GM18951 (cell line): ENCODE data around the gene OR11G2.
"Not testable (repeated sequence)": the region's sequence is repeated elsewhere in the genome, so short reads cannot be mapped to it uniquely, and the experiment has no call there.

Experiments used
- POLR2A ChIP-seq: IDR thresholded peaks from 4 replicates; pipeline ENCODE4 v1.6.1; 2011; ENCODE audit warnings: mild to moderate bottlenecking; ENCODE audit not compliant: insufficient read length, insufficient read depth; ENCODE audit errors: extremely low read depth
- in situ Hi-C: fragments of 300-500 bp; cut with MboI; formaldehyde crosslinking; loops from one replicate; pipeline ENCODE4 v1.12.0; 2022; ENCODE audit warnings: low sequenced_read_pairs, mixed read lengths, inconsistent platforms; ENCODE audit not compliant: unreplicated experiment

OR11G2 gene, protein sequence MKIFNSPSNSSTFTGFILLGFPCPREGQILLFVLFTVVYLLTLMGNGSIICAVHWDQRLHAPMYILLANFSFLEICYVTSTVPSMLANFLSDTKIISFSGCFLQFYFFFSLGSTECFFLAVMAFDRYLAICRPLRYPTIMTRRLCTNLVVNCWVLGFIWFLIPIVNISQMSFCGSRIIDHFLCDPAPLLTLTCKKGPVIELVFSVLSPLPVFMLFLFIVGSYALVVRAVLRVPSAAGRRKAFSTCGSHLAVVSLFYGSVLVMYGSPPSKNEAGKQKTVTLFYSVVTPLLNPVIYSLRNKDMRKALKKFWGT

DNA sequence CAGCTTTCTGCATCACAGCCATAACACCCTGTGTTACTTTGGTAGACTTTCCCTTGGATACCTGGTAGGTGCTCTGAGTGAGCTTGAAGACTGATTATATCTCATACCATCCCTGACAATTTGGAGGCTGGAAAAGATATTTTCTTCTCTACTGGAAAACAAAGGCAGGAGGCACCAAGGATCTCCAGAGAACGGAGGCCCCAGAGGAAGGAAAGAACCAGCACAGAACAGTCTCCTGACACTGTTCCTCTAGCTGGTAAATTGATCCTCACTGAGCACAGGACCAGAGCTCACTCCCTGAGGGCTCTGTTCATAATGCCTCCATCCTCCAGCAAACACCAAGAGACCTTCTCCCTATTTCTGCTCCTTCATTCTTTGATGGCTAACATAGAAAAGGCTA is at the start of gene OR11G2:
Gene OR11G2 (plus strand): TSS at position 301 of the 400 bp plus-strand sequence. CDS start 6,542 bp downstream, outside the sequence.
- no peak for TF ChIP-seq POLR2A
- in situ Hi-C loops = no loop called here

DNA sequence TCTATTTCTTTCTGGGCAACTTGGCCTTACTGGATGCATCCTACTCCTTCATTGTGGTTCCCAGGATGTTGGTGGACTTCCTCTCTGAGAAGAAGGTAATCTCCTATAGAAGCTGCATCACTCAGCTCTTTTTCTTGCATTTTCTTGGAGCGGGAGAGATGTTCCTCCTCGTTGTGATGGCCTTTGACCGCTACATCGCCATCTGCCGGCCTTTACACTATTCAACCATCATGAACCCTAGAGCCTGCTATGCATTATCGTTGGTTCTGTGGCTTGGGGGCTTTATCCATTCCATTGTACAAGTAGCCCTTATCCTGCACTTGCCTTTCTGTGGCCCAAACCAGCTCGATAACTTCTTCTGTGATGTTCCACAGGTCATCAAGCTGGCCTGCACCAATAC is 46.8 kb upstream of the OR11G2 start:
- in situ Hi-C loops = no loop called here
- no peak for TF ChIP-seq POLR2A

DNA sequence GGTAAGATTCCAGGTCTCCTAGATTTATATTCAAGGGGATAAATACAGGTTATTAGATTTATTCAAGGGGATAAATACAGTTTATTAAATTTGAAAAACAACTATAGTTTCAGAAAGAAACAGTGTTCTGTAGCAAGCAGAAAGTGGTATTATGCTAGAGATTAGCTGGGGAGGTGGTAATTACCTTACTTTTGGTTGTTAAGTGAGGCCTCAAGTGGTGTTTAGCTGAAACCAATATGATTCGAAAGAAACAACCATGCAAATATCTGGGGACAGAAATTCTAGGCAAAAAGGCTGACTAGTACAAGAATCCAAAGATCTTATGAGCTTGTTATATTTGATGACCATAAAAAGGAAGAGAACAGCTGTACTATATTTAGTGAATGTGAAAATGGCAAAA is 45.9 kb upstream of the OR11G2 start:
- in situ Hi-C loops = no loop called here
- TF ChIP-seq POLR2A = no peak

DNA sequence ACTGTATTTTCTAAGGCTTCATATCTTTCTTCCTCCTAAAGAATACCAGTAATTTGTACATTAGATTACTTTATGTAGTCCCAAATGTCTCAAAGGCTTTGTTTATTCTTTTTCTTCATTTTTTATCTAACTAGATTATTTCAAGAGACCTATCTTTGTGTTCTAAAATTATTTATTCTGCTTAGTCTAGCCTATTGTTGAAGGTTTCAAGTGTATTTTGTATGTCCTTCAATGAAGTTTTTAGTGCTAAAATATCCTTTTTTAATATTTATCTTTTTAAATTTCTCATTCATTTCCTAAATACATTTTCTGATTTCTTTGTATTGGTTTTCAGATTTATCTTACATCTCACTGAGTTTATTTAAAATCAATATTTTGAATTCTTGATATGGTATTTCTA is 26.2 kb upstream of the OR11G2 start:
- TF ChIP-seq POLR2A = no peak
- in situ Hi-C loops = no loop called here

DNA sequence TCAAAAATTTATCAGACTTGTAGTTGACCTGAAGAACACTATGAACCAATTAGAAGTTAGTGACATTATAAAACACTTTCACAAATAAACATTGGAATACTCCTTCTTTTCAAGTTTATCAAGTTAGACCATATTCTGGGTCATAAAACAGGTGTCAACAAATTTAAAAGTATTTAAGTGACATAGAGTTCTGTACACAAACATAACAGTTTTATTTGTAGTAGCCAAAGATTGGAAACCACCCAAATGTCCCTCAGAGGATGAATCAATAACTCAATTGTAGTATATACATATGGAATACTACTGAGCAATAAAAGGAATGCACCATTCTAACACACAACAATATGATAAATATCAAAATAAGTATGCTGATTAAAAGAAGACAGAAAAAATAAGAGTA is 23.6 kb upstream of the OR11G2 start:
- in situ Hi-C loops = no loop called here
- TF ChIP-seq POLR2A = no peak

DNA sequence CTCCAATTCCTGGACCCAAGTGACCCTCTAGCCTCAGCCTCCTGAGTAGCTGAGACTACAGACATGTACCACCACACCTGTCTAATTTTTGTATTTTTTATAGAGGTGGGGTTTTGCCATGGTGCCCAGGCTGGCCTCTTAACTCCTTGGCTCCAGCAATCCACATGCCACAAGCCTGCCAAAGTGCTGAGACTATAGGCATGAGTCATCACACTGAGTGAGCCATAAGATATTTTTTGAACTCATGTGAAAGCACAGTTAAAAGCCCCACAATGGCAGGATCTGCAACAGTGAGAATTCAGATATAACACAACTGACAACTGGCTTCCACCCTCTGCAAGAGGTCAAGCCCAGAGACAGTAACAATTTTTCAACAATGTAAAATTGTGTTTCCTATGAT is 20.8 kb upstream of the OR11G2 start:
- in situ Hi-C loops = not testable (repeated sequence)

DNA sequence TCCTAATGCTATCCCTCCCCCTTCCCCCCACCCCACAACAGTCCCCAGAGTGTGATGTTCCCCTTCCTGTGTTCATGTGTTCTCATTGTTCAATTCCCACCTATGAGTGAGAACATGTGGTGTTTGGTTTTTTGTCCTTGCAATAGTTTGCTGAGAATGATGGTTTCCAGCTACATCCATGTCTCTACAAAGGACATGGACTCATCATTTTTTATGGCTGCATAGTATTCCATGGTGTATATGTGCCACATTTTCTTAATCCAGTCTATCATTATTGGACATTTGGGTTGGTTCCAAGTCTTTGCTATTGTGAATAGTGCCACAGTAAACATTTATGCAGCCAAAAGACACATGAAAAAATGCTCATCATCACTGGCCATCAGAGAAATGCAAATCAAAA is 16.5 kb upstream of the OR11G2 start:
- in situ Hi-C loops = not testable (repeated sequence)

DNA sequence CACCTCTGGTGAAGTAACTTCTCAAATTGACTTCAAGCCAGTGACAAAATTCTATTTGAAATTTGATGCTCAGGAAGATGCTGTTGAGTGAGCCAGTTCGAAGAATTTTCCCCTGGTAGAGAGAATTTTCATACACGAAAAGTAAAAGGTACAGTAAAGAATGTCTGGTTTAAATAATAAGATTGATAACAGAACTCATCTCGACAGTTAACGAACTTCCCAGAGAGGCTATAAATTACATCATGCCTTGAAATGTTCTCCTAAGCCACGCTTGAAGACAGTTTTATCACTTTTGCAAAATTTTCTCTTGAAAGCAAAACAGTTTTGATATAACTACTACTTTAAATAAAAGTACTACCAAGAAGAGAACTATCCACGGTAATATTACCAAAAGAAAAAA is 14.4 kb upstream of the OR11G2 start:
- TF ChIP-seq POLR2A = no peak
- in situ Hi-C loops = no loop called here

DNA sequence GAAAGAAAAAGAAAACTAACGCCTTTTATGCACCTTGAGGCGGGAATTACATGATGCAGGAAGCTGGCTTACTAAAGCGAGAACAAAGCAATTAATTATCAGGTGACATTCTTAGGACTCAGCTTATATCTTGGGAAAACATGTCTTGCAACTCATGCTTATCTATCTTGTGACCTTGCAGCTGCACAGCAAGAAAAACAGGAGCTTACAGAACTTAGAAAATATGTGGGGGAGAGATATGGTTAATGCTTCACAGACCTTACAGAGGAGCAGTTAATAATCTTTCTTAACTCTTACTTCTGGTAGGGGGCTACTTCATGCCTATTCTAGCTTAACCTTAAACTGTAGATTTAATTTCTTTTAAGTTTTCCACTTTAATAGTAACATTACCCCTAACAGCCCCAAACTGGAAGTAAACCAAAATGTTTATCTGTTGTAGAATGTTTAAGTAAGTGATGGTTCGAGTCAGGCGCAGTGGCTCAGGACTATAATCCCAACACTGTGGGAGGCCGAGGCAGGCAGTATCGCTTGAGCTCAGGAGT is 13.2 kb upstream of the OR11G2 start:
- in situ Hi-C loops = no loop called here
- no peak for TF ChIP-seq POLR2A

DNA sequence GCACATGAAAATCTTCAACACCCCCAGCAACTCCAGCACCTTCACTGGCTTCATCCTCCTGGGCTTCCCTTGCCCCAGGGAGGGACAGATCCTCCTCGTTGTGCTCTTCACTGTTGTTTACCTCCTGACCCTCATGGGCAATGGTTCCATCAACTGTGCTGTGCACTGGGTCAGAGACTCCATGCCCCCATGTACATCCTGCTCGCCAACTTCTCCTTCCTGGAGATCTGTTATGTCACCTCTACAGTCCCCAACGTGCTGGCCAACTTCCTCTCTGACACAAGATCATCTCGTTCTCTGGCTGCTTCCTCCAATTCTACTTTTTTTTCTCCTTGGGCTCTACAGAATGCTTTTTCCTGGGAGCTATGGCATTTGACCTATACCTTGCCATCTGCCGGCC is 11.5 kb upstream of the OR11G2 start:
- TF ChIP-seq POLR2A = no peak
- in situ Hi-C loops = no loop called here

DNA sequence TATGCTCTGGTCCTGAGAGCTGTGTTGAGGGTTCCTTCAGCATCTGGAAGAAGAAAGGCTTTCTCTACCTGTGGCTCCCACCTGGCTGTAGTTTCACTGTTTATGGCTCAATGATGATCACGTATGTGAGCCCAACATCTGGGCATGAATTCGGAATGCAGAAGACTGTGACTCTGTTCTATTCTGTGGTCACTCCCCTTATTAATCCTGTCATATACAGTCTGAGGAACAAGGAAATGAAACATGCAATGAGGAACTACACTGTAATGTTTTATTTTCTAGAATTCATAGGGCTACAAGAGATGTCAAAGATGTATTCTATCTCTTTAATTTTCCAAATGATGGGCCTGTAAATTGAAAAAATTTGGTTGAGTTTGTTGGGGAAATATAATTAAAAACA is 10.8 kb upstream of the OR11G2 start:
- TF ChIP-seq POLR2A = no peak
- in situ Hi-C loops = no loop called here

DNA sequence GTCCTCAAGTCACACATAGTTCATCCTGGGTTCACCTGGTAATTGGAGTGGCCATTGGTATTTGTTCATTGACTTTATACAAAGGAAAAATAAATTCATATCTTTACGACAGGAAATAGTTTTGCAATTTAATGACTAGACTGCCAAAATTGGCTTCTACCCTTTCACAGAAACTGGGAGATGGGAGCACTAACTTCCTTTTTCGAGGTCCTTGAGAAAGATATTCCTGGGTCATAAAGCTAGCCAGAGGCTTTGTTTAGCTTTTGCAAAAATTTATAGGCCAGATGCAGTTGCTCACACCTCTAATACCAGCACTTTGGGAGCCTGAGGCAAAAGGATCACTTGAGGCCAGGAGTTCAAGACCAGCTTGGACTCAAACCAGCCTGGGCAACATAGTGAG is 10.2 kb upstream of the OR11G2 start:
- in situ Hi-C loops = no loop called here

DNA sequence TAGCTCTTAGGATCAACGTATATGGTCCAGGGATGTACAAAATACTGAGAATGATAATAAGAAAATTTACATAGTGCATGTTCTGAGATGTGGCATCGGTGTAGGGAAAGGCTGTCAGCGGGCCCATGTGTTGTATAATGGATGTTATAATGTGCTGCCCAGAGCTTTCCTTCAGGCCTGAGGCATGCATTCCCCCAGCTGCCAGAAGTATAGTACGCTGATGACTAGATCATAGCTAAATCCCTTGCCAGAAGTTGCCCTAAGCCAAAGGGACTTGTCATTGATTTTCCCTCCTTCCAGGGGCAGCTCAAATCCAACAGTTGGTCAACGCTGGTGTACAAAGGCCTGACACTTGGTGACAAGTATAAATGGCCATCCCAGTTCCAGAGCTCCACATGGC is 6.5 kb upstream of the OR11G2 start:
- no peak for TF ChIP-seq POLR2A
- in situ Hi-C loops = no loop called here

More for the DNA sequence above, 10.2 kb upstream of the OR11G2 start:
- TF ChIP-seq POLR2A = no peak

DNA sequence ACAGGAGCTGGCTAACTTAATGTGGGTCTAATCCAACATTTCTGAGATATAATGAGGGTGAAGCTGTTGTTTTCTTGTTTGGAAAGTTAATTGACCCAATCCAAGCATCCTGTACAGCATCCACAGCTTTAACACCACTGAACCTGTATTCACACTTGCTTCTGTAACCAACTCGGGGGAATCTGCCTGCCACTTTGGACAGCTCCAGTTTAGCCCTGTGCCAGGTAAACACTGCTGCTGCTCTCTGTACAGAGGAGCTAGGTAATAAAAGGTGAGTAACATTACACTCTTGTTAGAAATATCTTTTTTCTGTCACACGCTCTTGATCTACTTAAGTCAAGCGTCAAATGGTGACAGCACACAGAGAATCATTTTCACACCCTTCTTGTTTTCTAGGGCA is 700 bp downstream of the OR11G2 start:
- in situ Hi-C loops = no loop called here
- no peak for TF ChIP-seq POLR2A

DNA sequence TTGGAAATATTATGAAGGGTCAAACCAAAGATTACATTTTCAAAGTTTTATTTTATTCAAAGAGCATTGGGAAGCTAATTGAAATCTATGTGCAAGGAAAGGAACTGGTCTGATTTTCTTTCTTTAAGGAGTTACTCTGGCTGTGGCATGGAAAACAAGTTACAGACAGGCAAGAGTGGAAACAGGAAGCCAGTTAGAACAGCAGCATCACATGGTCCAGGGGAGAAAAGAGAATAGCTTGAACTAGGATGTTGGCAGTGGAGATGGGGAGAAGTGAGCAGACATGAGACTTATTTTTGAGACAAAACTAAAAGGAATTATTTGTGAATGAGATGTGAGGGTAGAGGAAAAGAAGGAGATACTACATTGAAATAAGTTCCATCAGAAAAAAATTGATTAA is 3.4 kb downstream of the OR11G2 start:
- in situ Hi-C loops = no loop called here

DNA sequence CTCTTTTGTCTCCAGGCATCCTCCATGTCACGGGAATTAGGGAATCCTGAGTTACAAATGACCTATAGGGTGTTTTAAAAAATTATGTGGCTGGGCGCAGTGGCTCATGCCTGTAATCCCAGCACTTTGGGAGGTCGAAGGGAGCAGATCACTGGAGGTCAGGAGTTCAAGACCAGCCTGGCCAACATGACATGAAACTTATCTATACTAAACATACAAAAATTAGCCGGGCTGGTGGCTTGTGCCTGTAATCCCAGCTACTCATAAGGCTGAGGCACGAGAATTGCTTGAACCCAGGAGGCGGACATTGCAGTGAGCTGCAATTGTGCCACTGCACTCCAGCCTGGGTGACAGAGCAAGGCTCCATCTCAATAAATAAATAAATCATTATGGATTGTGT is 4.5 kb downstream of the OR11G2 start:
- in situ Hi-C loops = not testable (repeated sequence)

More for the DNA sequence above, 3.4 kb downstream of the OR11G2 start:
- no peak for TF ChIP-seq POLR2A
